IPS-20b (cell line): ENCODE results near the gene SNX33.
"Not testable (repeated sequence)": the region's sequence is repeated elsewhere in the genome, so short reads cannot be mapped to it uniquely, and the experiment has no call there.

Source experiments
- H3K27ac ChIP-seq: one replicate; pipeline ENCODE4 v1.5.1; 2013; ENCODE audit warnings: low read length
- H3K27me3 ChIP-seq: 2 replicates; pipeline ENCODE4 v1.6.1; 2013; ENCODE audit warnings: mild to moderate bottlenecking, low read length, inconsistent platforms; ENCODE audit not compliant: insufficient read depth
- H3K36me3 ChIP-seq: 2 replicates; pipeline ENCODE4 v1.6.1; 2013; ENCODE audit warnings: low read depth, mild to moderate bottlenecking, inconsistent platforms, low read length, moderate library complexity; ENCODE audit not compliant: insufficient read depth
- H3K4me1 ChIP-seq: 2 replicates; pipeline ENCODE4 v1.6.1; 2013; ENCODE audit warnings: mild to moderate bottlenecking, control low read depth, inconsistent platforms, low read length, moderate library complexity; ENCODE audit not compliant: insufficient read depth
- H3K4me3 ChIP-seq: 2 replicates; pipeline ENCODE4 v1.5.1; 2013; ENCODE audit warnings: mild to moderate bottlenecking, low read length, inconsistent platforms
- H3K9ac ChIP-seq: 2 replicates; pipeline ENCODE4 v1.6.1; 2013; ENCODE audit warnings: low read depth, mild to moderate bottlenecking, inconsistent platforms, low read length, moderate library complexity
- H3K9me3 ChIP-seq: 2 replicates; pipeline ENCODE4 v1.6.1; 2013; ENCODE audit warnings: mild to moderate bottlenecking, low read depth, low read length, inconsistent platforms; ENCODE audit not compliant: insufficient read depth

The SNX33 gene

GRCh38 chr15:75699961-75700874 lies 52.5 kb downstream of the SNX33 start:
- H3K9ac ChIP-seq, H3K27ac ChIP-seq, H3K9me3 ChIP-seq, H3K27me3 ChIP-seq, H3K4me1 ChIP-seq, H3K4me3 ChIP-seq, H3K36me3 ChIP-seq: not testable (repeated sequence)

DNA sequence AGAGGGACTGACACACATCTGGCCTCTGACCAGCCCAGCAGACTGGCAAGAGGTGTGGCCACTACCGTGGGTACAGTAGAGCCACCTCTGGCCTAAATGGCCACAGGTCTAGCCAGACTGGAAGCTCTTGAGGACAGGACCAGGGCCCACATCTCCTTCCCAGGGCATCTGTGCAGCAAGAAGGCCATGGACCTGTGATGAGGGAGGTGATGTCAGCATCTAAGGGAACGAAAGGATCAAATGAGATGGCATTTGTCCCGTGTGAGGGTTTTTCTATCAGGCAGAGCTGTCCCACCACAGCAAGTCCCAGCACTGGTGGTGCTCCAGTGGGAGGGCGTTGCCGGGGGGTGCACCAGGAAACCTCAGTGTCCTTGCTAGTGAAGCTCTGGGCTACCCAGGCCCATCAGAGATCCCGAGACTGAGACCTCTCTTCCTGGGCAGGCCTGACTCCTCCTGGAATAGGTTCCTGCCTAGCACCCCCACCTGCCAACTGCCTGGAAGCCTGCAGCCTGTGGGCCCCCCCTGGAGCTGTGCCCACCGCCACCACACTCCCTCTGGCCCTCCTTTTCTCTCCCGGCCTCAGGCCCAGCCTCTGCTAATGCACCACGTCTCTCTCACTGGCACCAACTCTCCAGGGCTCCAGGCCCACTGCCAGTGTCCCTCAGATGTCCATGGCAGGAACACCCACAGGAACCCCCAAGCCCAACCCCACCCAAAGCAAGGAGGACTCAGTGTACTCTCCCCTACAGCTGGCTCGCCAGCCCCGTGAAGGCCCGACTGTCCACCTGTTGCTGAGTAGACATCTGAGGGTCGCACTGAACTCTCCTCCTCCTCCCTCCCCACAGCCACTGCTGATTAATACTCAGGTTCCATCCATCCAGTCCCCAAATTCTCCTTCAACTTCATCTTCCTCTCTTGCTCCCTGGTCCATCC lies 53.6 kb downstream of the SNX33 start:
- H3K9me3 ChIP-seq, H3K27me3 ChIP-seq, H3K9ac ChIP-seq, H3K4me3 ChIP-seq, H3K4me1 ChIP-seq, H3K36me3 ChIP-seq, H3K27ac ChIP-seq: not testable (repeated sequence)

DNA sequence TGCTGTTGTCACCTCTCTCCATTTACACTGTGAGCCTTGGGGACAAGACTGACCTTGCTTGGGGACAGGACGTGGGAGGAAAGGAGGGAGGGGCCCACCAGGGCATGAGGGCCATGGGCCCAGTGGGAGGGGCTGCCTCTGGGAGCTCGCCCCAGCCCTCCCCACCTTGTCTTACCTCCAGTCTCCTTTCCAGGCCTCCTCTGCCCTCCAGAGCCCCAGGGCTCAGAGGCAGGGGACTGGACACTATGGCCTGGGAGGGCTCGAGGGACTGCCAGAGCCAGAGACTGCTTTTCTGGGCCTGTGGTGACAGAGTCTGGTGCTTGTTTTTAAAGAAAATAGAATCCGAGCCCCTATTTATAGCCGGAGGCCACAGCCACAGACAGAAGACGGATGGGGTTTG lies 54.7 kb downstream of the SNX33 start:
- Histone ChIP-seq H3K9me3 (no peaks in the 10 kb centered on the region), H3K27ac (no peak overlapping the region), H3K27me3 (no peaks in the 10 kb centered on the region), H3K4me3 (no peak overlapping the region), H3K4me1 (no peaks in the 10 kb centered on the region), H3K9ac (no peak overlapping the region), H3K36me3 (no peaks in the 10 kb centered on the region)

DNA sequence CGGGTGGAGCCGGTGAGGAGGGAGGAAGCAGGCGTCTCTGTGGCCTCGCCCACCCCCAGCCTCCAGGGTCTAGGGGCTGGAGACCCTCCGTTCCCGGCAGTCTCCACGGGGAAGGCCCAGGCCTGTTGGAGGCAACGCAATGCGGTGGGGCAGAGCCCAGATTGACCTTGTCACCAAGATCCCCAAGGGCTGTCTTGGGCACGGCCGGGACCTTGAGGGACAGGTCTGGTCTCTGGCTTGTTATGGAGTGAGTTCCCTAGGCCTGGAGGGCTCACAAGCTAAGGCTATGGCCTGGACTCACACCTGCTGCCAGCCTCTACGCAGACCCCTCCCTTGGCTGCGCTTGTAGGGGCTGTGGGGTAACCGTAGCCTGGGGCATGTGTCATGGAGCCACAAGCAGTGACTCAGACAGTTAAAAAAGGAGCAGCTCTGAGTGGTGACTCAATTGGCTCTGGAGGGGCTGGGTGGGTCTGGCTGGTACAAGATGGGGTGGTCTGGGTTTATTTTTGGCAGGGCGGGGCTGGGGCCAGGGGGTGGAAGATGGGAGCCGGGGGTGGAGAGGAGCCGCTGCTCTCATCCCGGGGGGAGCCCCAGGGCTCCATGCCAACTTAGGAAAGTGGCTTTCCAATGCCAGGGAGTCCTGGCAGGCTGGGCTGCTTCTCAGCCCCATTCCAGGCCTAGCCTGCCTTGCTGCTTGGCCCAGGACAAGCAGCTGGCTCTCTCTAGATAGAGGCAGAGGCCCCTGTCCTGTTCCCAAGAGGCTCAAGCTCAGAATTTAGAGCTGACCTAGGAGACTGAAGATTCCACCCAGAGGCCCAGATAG lies 55.9 kb downstream of the SNX33 start:
- H3K9ac ChIP-seq, H3K27ac ChIP-seq, H3K4me3 ChIP-seq, H3K4me1 ChIP-seq, H3K27me3 ChIP-seq, H3K36me3 ChIP-seq, H3K9me3 ChIP-seq: not testable (repeated sequence)

DNA sequence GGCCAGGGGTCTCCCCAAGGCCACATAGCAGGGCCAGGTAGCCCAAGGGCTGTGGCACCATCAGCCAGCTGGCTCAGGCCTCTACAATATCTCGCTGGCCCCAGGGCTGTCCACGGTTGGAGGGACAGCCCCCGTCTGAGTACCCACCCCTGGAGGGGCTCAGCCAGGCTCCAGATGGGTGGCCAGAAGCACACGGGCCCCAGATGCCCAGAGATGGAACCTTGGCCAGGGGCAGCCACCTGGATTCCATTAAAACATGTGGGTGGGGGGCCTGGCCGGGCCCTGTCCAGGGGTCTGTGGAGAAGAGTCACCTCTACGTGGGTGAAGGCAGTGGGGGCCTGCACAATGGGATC lies 56.5 kb downstream of the SNX33 start:
- Histone ChIP-seq H3K27me3 (no peaks in the 10 kb centered on the region), H3K9ac (no peak overlapping the region), H3K4me1 (no peaks in the 10 kb centered on the region), H3K27ac (no peak overlapping the region), H3K4me3 (no peak overlapping the region), H3K9me3 (no peaks in the 10 kb centered on the region), H3K36me3 (no peaks in the 10 kb centered on the region)

DNA sequence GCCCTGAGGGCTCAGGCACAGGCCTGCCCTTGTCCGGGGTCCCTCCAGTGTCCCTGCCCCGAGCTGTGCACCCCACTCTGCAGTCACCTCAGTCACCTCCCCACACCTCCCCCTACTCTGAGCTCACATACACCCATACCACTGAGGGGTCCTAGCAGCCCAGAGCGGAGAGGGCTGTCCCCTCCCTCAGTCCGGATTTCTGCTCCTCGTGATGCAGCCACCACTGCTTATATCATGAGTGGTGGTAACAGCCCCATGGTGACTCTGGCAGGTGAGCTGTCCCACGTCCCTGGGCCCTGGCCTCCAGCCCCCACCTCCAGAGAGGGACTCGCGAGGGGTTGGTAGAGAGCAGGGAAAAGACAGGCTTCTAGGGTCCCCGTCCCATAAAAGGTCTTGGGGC lies 56.9 kb downstream of the SNX33 start:
- Histone ChIP-seq H3K9me3 (no peaks in the 10 kb centered on the region), H3K27ac (no peak overlapping the region), H3K4me1 (no peaks in the 10 kb centered on the region)

DNA sequence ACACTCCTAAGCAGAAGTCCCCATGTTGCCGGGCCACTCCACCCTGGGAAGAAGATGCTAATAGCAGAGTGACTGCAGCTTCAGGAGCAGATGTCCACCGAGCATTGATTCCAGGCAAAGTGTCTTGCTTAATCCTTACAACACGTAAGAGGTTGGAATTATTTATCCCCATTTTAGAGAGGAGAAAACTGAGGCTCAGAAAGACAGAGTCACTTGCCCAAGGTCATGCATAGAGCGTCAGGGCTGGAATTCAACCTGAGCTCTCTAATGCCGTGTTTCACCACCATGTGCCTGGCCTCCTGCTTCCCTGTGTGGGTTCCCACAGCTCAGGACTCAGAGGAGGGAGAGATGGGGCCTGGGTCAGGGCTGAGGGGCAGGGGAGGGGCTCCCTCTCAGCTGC lies 57.7 kb downstream of the SNX33 start:
- H3K27me3 ChIP-seq, H3K27ac ChIP-seq, H3K4me1 ChIP-seq, H3K4me3 ChIP-seq, H3K36me3 ChIP-seq, H3K9ac ChIP-seq, H3K9me3 ChIP-seq: not testable (repeated sequence)

More for the DNA sequence above, 56.9 kb downstream of the SNX33 start:
- H3K4me3 ChIP-seq: no peak overlapping the region
- no peaks in the 10 kb centered on the region for H3K27me3 ChIP-seq
- H3K36me3 ChIP-seq: no peaks in the 10 kb centered on the region
- H3K9ac ChIP-seq: no peak overlapping the region

DNA sequence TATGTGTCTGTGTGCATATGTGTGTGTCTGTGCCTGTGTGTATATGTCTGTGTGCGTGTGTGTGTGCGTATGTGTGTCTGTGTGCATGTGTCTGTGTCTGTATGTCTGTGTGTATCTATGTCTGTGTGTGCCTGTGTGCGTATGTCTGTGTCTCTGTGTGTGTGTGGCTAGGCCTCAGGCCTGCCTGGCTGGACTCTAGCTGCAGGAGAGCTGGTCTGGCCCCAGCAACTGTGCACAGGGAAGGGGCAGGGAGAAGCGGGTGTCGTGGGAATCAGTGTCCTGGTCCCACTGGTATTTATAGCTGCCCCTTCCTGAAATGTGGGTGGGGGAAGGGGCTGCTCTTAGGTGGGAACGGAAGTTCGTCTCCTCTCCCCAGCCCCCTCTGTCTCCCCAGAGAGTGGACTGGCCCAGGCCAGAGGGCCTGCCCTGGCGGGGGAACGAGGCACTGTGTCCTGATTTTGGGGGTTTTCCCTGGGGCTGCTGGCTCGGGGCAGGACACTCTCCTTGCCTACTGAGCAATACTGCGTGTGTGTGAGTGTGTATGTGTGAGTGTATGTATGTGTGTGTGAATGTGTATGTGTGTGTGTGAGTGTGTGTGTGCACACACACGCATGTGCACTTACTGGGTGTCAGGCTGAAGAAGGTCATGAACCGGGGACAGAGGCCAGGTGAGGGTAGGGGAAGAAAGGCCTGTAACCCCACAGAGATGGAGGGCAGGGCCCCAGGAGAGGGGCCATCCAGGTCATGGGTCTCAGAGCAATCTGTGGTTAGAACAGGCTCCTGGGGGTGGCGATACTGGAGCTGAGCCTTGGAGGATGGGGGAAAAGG lies 58.4 kb downstream of the SNX33 start:
- no peaks in the 10 kb centered on the region for H3K27me3 ChIP-seq
- no peaks in the 10 kb centered on the region for H3K9me3 ChIP-seq
- no peaks in the 10 kb centered on the region for H3K36me3 ChIP-seq
- no peak overlapping the region for H3K27ac ChIP-seq
- H3K4me1 ChIP-seq: no peaks in the 10 kb centered on the region
- H3K4me3 ChIP-seq: no peak overlapping the region
- no peak overlapping the region for H3K9ac ChIP-seq

DNA sequence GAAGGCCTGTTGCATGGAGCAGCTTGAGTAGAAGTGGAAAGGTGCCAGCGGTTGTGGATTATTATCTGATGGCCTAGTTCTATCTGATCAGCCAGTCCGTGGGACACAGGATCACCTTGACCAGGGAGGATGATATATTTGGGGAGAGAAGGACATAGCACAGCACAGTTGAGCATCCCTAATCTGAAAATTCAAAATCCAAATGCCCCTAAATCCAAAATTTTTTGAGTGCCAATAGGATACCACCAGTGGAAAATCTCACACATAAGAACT lies 58.9 kb downstream of the SNX33 start:
- no peaks in the 10 kb centered on the region for H3K36me3 ChIP-seq
- H3K4me1 ChIP-seq: no peaks in the 10 kb centered on the region
- H3K9me3 ChIP-seq: no peaks in the 10 kb centered on the region
- H3K27me3 ChIP-seq: no peaks in the 10 kb centered on the region
- no peak overlapping the region for H3K9ac ChIP-seq
- no peak overlapping the region for H3K27ac ChIP-seq
- H3K4me3 ChIP-seq: no peak overlapping the region

GRCh38 chr15:75709458-75709857 lies 61.7 kb downstream of the SNX33 start:
- H3K27ac ChIP-seq, H3K9ac ChIP-seq, H3K4me1 ChIP-seq, H3K4me3 ChIP-seq, H3K9me3 ChIP-seq, H3K36me3 ChIP-seq: not testable (repeated sequence)
- H3K27me3 ChIP-seq: peaks cover 21% of the 10 kb centered on the region

DNA sequence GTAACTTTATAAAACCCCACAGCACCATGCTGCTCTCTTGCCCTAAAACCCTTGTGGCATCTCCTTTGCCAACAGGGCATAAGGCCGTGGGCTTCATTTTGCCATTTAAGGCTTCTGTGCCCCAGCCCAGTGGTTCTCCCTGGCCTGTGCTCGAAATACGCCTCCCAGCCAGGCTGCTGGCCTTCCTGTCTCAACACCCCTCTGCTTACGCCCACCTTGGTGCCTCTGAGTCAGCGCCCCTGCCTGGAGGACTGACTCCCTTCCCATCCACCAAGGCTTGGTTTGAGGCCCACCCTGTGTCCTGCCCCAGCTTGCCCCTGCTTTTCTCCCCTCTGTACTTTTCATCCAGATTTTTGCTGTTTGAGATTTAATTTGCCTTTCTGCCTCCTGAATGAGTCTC lies 63.2 kb downstream of the SNX33 start:
- not testable (repeated sequence) for H3K27ac ChIP-seq, H3K4me3 ChIP-seq, H3K4me1 ChIP-seq, H3K9ac ChIP-seq, H3K9me3 ChIP-seq, H3K36me3 ChIP-seq
- H3K27me3 ChIP-seq: peaks cover 21% of the 10 kb centered on the region
